HG03039 (cell line): ENCODE data around the gene ARID5B.

Experiments used
- ATAC-seq: cut with Tn5 transposase; IDR thresholded peaks from one replicate; pipeline ENCODE4 v1.9.1; 2021; ENCODE audit warnings: mild to moderate bottlenecking, moderate library complexity; ENCODE audit not compliant: unreplicated experiment

The ARID5B gene

GRCh38 chr10:61933859-61934555, 32.5 kb downstream of the ARID5B start:
- no peak for ATAC-seq

- ATAC-seq, result no peak
Observed at GRCh38 chr10:61935077-61935476, 33.6 kb downstream of the ARID5B start.

- ATAC-seq, result no peak
Observed at GRCh38 chr10:61936770-61937169, 35.3 kb downstream of the ARID5B start.

GRCh38 chr10:61937631-61938351, 36.3 kb downstream of the ARID5B start:
- no peak for ATAC-seq

GRCh38 chr10:61939902-61940301, 38.4 kb downstream of the ARID5B start:
- ATAC-seq, result no peak

- ATAC-seq, result no peak
Observed at GRCh38 chr10:61941202-61941681, 39.7 kb downstream of the ARID5B start.

- ATAC-seq, result no peak
Observed at GRCh38 chr10:61942604-61943461, 41.3 kb downstream of the ARID5B start.

- peak; percentile 37 for ATAC-seq
Observed at GRCh38 chr10:61943674-61944378, 42.3 kb downstream of the ARID5B start.

- ATAC-seq, result no peak
Observed at GRCh38 chr10:61944410-61945147, 43.1 kb downstream of the ARID5B start.

- no peak for ATAC-seq
Observed at GRCh38 chr10:61949687-61950086, 48.2 kb downstream of the ARID5B start.

GRCh38 chr10:61950449-61951143, 49.1 kb downstream of the ARID5B start:
- no peak for ATAC-seq

- ATAC-seq, result no peak
Observed at GRCh38 chr10:61951144-61951483, 49.6 kb downstream of the ARID5B start.

- ATAC-seq, result no peak
Observed at GRCh38 chr10:61952028-61952674, 50.7 kb downstream of the ARID5B start.

- no peak for ATAC-seq
Observed at GRCh38 chr10:61953183-61953582, 51.7 kb downstream of the ARID5B start.

GRCh38 chr10:61957806-61958205, 56.3 kb downstream of the ARID5B start:
- ATAC-seq, result no peak

- ATAC-seq, result no peak
Observed at GRCh38 chr10:61958311-61958710, 56.8 kb downstream of the ARID5B start.

- ATAC-seq, result no peak
Observed at GRCh38 chr10:61958805-61959204, 57.3 kb downstream of the ARID5B start.

GRCh38 chr10:61959814-61960213, 58.3 kb downstream of the ARID5B start:
- no peak for ATAC-seq
